Medulla oblongata (tissue), 1 donor: ENCODE measurements around the gene F7.
A peak's percentile ranks its signal among the peaks of the same experiment; 100 is the strongest.
"Not testable (repeated sequence)": the region's sequence is repeated elsewhere in the genome, so short reads cannot be mapped to it uniquely, and the experiment has no call there.

ENCODE experiments used
- DNase-seq: peaks from one replicate; pipeline ENCODE4 v3.0.0-alpha.2; 2015; ENCODE audit errors: extremely low spot score

Gene F7

DNA sequence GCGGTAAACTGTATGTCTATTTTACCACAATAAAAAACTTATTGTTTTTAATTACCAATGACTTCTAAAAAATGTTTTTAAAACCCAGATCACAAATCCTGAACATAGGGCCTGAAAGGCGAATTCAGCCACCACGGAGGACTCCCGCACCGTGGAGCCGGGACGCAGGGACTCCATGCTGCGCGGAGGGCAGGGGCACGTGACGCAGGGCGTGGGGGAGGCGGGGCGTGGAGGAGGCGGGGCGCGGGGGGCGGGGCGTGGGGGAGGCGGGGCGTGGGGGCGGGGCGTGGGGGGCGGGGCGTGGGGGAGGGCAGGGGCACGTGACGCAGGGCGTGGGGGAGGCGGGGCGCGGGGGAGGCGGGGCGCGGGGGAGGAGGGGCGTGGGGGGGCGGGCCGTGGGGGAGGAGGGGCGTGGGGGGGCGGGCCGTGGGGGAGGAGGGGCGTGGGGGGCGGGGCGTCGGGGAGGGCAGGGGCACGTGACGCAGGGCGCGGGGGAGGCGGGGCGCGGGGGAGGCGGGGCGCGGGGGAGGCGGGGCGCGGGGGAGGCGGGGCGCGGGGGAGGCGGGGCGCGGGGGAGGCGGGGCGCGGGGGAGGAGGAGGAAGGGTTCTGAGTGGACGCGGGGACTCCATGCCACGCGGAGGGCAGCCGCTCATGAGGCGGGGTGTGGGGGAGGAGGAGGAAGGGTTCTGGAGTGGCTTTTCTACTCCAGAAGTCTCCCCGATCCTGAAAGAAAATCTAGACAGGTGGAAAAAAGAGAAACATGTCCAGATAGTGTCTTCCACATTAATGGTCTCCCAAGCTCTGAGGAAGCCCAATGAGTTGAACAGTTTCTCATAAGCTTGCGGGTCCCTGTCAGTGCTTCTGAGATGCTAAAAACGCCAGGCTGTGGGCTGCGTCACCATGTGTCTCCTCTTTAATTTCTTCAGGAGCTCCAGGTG lies 48.5 kb downstream of the F7 start:
- peak; percentile 85 for DNase-seq

DNA sequence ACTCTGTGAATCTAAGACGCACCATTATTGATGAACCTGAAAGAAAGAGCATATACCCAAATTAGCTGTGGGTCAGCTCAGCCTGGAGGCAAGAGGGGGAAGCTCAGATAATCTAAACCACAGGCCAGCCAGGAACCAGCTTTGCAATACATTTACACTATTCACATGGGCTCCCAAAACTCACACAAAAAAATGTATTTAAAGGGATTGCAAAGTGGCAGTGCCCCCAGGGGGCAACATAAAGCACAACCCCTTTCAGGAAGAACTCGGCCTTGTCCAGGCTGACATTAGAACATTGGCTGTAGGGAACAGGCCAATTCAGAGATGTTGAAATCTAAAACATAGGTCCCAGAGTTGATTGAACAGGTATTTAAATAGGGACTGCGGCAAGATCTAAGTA lies 49.6 kb downstream of the F7 start:
- DNase-seq, result no peak

DNA sequence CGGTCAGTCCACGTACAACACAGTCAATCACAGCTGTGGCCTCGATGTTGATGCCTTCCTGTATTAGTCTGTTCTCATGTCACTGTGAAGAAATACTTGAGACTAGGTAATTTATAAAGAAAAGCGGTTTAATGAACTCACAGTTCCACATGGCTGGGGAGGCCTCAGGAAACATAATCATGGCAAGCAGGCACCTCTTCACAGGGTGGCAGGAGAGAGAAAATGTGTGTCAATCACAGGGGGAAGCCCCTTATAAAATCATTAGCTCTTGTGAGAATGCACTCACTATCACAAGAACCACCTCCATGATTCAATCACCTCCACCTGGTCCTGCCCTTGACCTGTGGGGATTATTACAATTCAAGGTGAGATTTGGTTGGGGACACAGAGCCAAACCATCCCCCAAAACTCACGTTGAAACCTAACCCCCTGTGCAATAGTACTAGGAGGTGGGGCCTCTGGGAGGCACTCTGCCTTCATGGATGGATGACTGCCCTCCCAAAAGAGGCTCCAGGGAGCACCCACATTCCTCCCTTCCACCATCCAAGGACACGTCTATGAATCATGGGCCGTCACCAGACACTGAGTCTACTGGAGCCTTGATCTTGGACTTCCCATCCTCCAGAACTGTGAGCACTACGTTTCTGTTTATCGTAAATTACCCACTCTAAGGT lies 50.5 kb downstream of the F7 start:
- DNase-seq, result no peak

DNA sequence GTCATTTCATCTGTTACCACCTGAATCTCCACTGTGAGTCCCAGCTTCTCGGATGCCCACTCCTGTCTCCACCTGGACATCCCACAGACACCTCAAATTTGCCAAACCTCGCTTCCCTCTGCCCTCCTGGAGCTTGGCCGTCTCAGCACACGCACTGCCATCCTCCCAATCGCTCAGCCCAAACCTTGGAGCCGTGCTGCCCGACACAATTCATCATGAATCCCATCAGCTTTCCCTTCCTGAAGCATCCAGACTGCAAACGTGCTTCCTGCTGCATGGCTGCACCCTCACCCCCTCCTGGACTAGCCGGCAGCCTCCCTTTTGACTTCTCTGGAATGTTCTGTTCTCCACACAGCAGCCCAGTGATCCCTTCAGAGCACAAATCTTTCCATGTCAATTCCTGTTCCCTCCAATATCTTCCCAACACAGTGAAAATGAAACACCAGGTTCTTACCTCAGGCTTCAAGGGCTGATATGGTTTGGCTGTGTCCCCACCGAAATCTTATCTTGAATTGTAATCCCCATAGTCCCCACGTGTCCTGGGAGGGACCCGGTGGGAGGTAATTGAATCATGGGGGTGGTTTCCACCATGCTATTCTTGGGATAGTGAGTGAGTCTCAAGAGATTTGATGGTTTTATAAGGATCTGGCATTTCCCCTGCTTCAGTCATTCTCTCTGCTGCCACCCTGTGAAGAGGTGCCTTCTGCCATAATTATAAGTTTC lies 51.8 kb downstream of the F7 start:
- DNase-seq, result no peak

DNA sequence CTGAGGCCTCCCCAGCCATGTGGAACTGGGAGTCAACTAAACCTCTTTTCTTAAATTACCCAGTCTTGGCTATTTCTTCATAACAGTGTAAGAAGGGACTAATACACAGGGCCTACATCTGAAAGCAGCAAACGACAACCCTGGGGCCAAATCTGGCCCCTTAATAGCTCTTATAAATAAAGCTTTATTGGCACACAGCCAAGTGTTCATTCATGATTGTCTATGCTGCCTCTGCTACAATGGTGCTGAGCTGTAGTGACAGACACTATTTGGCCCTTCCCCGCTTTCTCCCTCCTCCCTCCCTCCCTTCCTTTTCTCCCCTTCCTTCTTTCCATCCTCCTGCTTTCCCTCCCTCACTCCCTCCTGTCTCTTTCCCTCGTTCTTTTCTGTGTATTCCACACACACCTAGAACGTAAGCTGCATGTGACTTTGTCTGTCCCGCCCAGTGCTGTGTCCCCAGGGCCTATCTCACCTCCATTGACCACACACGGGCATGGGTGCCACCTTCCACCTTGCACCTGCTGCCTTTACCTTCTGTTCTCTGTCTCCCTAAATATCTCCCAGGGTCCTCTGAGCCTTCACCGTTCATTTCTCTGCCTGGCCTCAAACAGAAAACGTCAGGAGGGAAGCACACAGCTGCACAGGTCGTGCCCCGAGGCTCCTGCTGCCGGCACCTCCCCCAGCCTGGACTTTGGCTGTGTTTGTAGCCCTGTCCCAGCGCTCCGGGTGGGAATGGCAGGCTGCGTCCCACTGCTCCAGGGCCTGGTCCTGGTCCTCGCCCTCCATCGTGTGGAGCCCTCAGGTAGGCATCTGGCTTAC lies 52.5 kb downstream of the F7 start, which contains the start of gene PROZ:
PROZ (plus strand) TSS at position 720 of the 819 bp plus-strand sequence; CDS start at position 733, 13 bp downstream.
- DNase-seq, result no peak

DNA sequence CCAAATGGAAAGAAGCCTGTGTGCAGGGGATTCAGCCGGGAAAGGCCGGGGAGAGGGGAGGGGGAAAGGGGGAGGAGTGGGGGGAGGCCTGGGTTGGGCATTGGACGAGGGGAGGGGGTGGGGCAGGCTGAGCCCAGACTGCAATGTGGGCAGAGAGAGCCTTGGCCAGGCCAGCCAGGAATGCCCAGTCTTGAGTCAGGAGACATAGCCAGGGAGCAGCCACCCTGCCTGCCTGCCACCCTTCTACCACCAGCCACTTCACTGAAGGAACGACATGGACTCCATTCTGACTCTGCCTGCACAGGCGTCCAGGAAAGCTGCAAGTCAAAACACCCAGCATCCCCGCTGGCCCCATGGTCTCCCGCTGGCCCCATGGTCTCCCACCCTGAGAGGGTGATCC lies 53.4 kb downstream of the F7 start:
- no peak for DNase-seq

DNA sequence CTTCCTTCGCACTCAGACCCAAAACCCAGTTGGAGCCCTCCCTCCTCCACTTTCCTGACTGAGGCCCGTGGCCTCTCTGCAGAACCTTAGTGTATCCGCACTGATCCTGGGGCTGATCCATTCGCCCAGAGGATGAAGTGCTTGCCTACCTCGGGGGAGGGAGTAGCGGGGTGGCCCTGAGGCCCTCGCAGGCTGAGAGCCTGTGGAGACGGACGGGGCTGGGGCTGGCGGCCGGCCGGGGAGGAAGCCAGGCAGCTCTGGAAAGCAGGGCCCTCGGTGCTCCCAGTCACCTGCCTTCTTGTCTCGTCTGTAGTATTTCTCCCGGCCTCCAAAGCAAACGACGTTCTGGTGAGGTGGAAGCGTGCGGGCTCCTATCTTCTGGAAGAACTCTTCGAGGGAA lies 54.1 kb downstream of the F7 start:
- DNase-seq, result no peak

DNA sequence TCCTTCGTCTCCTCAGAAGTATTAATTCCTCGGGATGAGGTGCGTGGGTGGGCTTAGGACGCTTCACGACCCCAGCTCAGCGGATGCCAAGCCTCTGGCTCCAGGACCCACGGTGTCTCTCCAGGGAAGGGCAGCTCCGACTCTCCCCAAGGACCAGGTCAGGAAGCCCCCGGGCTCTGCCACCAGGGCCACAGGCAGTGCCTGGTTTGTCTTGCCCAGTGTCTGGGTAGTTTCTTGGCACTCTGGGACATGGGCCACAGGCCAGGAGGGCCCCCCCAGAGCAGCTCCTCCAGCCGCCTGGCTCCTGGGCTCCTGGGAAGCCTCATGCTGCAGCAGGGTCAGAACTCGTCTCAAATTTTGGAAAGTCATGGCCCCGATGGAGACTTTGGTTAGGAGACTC lies 55.4 kb downstream of the F7 start:
- DNase-seq, result no peak

DNA sequence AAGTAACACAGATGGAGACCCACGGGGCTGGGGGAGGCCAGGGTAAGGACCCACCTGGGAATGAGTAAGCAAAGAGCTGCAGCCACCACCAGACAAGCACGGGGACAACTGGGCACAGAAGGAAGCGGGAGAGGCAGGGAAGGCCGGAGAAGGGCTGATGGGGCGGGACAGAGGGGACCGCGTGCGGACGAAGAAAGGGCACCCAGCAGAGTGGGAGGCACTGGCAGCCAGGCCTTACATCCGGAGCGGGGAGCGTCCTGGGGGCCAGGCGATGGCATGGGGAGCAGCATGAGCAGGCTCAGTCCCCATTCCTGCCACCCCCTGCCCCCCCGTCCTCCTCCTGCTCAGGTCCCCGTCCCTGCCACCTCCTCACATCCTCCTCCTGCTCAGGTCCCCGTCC lies 55.8 kb downstream of the F7 start:
- DNase-seq, result no peak

DNA sequence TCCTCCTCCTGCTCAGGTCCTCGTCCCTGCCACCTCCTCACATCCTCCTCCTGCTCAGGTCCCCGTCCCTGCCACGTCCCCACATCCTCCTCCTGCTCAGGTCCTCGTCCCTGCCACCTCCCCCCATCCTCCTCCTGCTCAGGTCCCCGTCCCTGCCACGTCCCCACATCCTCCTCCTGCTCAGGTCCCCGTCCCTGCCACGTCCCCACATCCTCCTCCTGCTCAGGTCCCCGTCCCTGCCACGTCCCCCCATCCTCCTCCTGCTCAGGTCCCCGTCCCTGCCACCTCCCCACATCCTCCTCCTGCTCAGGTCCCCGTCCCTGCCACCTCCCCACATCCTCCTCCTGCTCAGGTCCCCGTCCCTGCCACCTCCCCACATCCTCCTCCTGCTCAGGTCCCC lies 56.4 kb downstream of the F7 start:
- not testable (repeated sequence) for DNase-seq

DNA sequence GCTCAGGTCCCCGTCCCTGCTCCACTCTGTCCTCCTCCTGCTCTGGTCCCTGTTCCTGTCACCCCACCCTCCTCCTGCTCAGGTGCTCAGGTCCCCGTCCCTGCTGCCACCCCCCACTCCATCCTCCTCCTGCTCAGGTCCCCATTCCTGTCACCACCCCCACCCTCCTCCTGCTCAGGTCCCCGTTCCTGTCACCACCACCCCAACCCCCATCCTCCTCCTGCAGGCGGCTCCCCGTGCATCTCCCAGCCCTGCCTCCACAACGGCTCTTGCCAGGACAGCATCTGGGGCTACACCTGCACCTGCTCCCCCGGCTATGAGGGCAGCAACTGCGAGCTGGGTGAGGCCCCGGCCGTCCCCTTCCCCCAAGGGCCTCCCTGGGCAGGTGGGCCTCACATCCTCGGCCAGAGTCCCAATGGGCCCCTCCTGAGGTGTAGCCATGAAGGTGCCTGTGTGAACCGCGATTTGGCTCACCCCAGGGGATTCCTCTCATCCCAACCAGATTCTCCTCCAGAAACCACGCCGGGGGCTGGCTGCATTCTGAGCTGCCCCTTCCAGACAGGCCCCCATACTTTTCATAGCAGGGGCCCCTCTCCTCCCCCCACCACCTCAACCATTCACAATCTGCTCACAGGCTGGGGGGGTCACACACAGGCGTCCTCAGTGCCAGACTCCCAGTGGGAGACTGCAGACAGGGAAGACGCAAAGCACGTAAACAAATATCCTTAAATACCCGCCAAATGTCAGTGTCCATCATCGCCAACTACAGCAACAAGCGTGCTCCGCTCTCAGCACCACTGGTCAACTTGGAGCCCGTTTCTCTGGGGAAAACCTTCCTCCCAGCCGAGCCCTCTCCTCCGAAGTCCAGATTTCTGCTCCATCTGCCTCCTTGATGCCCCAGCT lies 57.4 kb downstream of the F7 start:
- DNase-seq, result no peak

DNA sequence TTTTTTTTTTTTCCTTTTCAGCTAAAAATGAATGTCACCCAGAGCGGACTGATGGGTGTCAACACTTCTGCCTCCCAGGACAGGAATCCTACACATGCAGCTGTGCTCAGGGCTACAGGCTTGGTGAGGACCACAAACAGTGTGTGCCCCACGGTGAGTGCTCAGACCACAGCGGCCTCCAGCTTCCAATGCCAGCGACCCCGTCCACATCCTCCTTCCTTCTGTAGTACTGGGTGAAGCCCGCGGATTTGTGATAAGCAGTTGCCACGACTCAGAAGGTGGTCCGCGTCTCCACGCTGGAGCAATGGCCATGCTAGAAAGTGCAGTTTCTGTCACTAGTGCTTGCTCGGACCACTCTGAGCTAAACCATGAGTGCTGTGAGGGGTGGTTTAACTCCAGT lies 58.9 kb downstream of the F7 start:
- no peak for DNase-seq

DNA sequence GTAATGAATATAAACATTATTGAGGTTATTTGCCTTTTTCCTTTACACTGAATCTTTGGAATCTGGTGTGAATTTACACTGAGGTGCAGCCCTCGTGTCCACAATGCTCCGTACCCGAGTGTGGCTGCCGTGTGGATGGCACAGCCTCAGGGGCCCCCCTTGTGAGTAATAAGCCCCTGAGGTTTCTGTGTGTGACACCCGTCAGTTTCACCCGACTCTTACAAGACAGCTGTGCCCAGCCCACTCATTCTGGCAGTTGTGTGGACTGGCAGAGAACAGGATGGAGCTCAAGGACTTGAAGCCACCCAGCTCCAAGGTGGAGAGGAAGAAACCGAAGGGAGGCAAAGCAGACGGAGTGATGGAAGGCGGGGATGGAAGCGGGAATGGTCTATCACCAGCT lies 60.7 kb downstream of the F7 start:
- no peak for DNase-seq

DNA sequence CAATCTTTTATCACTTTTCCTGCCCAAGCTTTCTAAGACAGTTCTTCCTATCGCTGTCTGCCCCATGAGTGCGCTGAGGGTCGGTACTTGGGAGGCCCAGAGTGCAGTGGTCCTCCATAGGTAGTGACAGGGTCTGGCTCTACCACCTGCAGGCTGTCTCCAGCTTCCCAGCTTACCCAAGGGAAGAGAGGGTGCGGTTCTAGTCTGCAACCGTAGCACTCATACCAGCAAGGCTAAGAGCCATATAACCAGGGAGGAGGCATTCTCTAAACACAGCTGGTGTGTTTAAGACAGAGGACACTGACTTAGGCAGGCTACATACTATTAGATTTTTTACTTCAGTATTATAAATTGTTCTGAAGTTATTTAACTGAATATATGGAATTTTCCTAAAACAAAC lies 61.1 kb downstream of the F7 start:
- no peak for DNase-seq

DNA sequence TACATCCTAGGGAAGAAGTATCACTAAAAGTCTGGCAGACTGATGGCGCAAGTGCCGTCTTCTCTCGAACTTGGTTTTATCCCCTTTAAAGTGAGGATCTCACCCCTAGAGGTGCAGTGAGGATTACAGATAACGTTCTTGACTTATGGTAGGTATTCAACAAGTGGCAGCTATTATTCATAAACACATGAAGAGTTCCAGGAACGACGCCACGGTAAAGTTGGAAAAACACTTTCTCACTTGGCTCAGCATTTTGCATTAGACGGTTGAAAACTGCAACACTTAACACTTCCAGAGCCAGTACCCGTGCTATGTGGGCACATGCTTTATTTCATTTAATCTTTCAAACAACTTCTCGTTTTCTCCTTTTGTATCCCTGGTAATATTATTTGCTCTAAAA lies 61.6 kb downstream of the F7 start:
- DNase-seq, result no peak

DNA sequence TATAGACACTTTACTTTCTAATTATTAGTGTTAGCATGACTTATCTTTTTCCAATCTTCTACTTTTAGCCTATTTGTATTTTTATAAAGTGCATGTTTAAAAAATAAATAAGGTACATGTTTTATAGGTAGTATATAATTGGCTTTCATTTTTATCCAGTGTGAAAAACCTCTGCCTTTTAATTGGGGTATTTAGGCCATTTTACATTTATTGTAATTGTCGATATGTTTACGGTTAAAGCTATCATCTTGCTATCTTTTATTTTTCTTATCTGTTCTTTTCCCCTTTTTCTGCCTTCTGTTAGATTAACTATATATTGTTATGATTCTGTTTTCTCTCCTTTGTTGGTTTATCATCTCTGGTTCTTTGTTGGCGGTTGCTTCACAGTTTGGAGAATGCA lies 62.0 kb downstream of the F7 start:
- no peak for DNase-seq

DNA sequence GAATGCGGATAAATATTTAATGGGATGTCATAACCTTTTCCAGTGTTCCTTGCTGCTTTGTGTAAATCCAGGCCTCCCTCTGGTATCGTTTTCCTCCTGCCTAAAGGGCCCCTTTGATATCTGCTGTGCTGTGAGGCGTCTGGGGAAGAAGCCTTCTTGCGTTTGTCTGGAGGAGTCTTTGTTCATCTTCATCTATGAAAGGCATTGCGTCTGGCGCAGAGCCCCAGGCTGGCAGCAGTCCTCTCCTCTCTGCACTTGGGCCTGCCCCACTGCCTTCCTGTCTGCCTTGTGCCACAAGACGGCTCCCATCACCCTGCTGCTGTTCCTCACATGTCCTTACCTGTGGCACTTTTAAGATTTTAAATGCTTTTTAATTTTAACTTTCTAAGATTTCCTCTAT lies 62.6 kb downstream of the F7 start:
- no peak for DNase-seq

DNA sequence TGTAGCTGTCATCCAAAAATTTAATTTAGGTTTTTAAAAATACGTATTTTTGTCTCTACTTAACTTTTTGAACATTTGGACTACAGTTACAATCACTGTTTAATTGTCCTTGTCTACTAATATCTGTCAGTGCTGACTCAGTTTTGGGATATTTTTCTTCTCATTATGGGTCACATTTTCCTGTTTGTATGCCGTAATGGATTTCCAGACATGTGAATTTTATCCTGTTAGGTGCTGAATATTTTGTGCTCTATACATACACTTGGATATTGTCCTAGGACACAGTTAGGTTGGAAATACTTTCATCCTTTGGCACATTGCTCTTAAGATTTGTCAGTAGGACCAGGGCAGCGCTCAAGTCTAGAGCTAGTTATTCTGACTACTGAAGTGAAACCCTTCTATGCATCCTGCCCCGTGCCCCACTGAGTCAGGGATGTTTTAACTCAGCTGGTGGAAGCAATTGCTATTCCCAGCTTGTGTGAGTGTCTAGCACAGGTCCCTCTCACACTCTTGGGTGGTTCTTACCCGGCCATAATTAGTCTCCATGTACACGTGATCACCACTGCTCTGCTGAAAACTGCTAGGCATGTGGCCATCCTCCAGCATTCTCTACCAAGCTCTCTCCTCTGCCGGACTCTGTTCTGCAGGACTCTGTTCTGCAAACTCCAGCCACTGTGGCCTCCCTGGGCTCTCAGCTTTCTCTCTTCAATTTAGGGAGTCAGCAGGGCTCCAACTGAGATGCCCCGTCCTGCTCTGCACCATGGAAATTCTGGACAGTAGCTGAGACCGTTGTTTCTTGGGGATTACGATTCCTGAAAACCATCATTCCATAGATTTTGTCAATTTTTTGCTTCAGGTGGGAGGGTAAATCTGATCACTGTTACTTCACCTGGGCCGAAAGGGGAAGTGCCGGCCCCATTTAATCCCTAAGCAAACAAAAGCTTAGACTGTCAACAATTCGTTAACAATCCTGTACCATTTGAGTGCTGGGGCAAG lies 64.0 kb downstream of the F7 start:
- DNase-seq, result no peak
